ENCODE measurements around the gene C10orf143.
A peak's percentile ranks its signal among the peaks of the same experiment; 100 is the strongest.
"Not testable (repeated sequence)": the region's sequence is repeated elsewhere in the genome, so short reads cannot be mapped to it uniquely, and the experiment has no call there.

The C10orf143 gene

DNA sequence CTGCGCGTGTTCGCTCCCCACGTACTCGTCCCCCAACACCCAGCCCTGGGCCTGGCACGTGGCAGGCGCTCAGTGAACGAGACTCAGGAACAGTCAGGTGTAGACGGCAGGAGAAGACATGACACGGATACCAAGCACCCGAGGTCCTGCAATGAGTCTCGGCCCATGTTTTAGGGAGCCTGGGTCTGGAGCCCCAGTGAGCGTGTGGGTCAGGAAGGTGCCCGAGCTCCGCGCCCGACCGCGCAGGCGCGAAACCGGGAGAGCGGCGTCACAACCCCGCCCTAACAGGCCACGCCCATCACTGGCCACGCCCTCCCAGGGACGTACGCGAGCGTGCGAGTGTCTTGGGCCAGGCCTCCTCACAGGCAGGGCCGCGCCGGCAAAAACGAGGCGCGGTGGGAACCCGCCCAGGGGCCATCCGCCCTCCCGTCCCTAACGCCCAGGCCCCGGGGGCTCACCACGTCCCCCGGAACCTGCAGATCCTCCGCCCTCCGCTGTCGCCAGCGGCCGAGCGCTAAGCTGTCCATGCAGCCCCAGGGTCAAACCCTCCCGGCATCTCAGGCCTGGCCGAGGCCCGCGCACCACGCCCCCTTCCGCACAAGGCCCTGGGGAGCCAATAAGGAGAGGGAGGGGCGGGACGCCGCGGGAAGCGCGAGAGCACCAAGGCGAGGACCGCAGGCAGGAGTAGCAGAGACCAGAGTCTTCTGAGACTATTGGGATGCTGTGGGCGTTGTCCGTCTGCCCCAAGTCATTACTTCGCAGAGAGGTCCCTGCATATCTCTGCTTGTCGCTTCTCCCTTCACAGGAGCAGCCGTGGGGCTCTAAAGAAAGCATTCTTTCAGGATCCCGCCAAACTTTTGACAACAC is at the start of gene C10orf143:
Gene C10orf143 (minus strand): TSS at position 585 of the 867 bp plus-strand sequence. CDS start 58 bp downstream, at position 527.
- peak; percentile 97 to 98 for DNase-seq (ENCODE audit: low read depth in 2 of 2)

GRCh38 chr10:130159192-130159794 is 48.7 kb upstream of the C10orf143 start:
- DNase-seq (ENCODE audit: low read depth in 2 of 2), result no peak

- DNase-seq (ENCODE audit: low read depth in 2 of 2), result no peak
Observed at GRCh38 chr10:130146042-130146441, 35.4 kb upstream of the C10orf143 start.

GRCh38 chr10:130141878-130142277 is 31.2 kb upstream of the C10orf143 start:
- DNase-seq (ENCODE audit: low read depth in 2 of 2), result no peak

DNA sequence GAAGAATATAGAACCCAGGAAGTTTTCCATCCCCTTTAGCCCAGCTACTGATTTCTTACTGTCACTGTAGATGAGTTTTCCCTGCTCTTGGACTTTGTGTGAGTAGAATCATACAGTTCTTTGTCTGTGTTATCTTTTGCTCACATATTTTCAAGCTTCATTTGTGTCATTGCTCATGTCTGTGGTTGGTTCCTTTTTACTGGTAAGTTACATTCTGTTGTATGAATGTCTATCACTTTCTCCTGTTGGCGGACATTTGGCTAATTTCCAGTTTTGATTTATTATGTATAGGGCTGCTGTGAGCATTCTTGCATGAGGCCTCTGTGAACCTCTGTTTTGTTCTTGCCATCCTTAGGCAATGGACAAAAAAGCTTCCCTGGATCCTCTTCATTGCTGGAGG is 30.8 kb upstream of the C10orf143 start:
- DNase-seq (ENCODE audit: low read depth in 2 of 2), result no peak

- DNase-seq (ENCODE audit: low read depth in 2 of 2), result no peak
Observed at GRCh38 chr10:130141038-130141437, 30.4 kb upstream of the C10orf143 start.

- no peak for DNase-seq (ENCODE audit: low read depth in 2 of 2)
Observed at GRCh38 chr10:130140425-130140824, 29.8 kb upstream of the C10orf143 start.

DNA sequence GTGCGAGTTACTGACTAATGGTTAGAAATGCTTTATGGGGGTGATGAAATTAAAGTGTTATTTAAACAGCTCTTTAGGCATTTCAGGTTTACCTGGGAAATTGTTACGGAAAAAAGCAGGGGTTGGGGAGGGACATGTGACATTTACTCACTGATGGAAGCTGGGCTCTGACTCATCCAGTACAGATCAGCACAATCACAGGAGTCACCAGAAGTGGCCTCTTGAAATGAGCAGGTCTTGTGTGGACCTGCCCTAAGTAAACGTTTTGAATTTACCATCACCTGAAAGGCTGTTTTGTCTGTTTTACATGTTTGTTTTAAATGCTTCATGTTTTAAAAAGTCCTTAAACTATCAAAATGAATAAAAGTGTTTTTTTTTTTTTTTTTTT is 27.8 kb upstream of the C10orf143 start:
- DNase-seq (ENCODE audit: low read depth in 2 of 2), result no peak

DNA sequence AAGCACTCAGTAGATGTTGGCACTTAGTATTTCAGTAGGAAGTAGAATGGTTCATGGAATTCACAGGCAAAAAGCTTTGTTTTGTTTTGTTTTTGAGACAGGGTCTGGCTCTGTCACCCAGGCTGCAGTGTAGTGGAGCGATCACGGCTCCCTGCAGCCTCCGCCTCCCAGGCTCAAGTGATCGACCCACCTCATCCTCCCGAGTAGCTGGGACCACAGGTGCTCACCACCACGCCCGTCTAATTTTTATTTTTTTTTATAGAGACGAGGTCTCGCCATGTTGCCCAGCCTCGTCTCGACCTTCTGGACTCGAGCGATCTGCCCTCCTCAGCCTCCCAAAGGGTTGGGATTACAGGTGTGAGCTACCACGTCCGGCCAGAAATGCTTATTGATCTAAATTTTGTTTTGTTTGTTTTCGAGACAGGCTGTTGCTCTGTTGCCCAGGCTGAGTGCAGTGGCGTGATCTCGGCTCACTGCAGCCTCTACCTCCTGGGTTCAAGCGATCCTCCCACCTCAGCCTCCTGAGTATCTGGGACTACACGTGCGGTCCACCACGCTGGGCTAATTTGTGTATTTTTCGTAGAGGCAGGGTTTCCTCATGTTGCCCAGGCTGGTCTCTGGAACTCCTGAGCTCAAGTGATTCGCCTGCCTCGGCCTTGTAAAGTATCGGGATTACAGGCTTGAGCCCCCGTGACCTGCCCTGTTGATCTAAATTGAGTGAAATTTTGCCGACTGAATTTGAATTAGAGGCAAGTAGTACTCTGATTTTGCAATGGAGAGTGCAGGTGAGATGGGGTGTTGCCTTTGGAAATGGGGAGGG is 27.2 kb upstream of the C10orf143 start:
- DNase-seq (ENCODE audit: low read depth in 2 of 2), result no peak

GRCh38 chr10:130137090-130137448 is 26.4 kb upstream of the C10orf143 start:
- no peak for DNase-seq (ENCODE audit: low read depth in 2 of 2)

- DNase-seq (ENCODE audit: low read depth in 2 of 2), result peak; percentile 79 to 81
Observed at GRCh38 chr10:130136226-130137089, 25.8 kb upstream of the C10orf143 start, which contains the start of gene GLRX3. GLRX3 (plus strand) TSS chr10:130136391; CDS start chr10:130136421, 30 bp downstream.

GRCh38 chr10:130135676-130136225 is 25.1 kb upstream of the C10orf143 start:
- DNase-seq (ENCODE audit: low read depth in 2 of 2), result no peak

DNA sequence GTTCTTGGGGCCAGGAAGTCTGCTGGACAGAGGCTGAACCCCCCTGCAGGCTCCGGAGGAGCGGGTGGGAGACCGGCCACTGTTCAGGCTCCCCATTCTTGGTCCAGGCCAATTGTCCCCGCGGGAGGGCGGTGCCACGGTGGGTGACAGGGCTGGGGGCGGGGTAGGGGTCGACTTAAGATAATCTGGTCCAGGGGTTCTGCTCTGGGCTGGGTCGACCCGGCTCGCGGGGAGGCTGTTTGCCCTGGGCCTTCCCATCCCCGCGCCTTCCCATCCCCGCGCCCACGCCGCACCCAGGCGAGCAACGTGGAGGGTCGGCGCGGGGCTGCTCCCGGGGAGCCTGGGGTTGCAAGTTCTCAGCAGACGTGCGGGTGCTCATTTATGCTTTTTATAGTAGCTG is 18.3 kb upstream of the C10orf143 start:
- no peak for DNase-seq (ENCODE audit: low read depth in 2 of 2)

- DNase-seq (ENCODE audit: low read depth in 2 of 2), result no peak
Observed at GRCh38 chr10:130128062-130128781, 17.6 kb upstream of the C10orf143 start.

GRCh38 chr10:130127364-130128061 is 16.9 kb upstream of the C10orf143 start:
- DNase-seq (ENCODE audit: low read depth in 2 of 2), result peak in 1 of 2 donors; percentile 14

DNA sequence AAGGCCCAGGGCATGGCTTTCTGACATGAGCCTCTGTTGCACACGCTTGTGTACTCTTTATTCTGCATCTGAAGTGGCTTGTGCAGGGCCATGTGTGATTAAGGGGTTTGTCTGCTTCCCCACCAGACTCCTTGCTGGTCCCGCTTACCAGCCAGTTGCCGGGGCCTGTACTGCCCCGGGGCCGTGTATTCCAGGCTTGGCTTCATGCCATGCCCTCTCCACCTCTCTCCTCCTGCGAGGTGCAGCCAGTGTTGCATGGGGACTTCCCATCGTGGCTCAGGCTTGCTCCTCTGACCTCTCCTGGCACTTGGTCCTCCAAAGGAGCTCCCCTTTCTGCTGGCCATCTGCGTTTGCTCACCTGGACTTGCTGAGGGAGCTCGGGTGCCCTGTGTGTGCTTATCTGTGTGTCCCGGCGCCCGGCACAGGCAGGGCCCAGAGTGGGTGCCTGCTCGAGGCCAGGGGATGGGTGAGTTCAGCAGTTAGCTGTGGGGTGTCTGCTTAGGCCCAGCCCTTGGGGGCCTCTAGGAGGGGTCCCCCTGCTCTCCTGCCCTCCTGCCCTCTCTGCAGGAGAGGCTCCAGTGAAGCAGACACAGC is 11.0 kb upstream of the C10orf143 start:
- no peak for DNase-seq (ENCODE audit: low read depth in 2 of 2)

DNA sequence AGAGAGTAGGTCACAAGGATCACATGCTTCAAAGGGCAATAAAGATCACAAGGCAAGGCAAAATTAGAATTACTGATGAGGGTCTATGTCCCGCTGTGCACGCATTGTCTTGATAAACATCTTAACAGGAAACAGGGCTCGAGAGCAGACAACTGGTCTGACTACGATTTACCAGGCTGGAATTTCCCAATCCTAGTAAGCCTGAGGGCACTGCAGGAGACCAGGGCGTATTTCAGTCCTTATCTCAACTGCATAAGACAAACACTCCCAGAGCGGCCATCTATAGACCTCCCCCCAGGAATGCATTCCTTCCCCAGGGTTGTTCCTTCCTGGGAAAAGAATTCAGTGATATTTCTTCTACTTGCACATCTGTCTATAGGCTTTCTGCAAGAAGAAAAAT is 6.9 kb upstream of the C10orf143 start:
- DNase-seq (ENCODE audit: low read depth in 2 of 2), result not testable (repeated sequence)

- not testable (repeated sequence) for DNase-seq (ENCODE audit: low read depth in 2 of 2)
Observed at GRCh38 chr10:130116942-130117341, 6.3 kb upstream of the C10orf143 start.

DNA sequence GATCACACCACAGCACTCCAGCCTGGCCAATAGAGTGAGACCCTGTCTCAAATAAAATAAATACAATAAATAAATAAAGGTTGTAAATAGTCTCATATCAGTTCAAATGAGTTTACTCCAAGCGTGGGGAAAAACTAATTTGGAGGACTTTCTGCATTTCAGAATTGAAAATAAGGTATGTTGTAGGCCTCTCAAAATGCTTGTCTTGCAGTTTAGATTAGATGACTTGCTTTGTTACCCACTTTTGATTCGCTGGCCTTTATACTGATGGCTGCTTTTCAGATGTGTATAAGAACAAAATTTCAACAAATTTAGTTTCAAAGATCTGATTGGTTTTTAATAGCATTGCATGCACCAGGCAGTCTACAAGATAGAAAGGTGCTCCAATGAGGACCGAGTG is 2.2 kb upstream of the C10orf143 start:
- no peak for DNase-seq (ENCODE audit: low read depth in 2 of 2)
